Measurements from ENCODE around the gene SKI.
"Not testable (repeated sequence)": the region's sequence is repeated elsewhere in the genome, so short reads cannot be mapped to it uniquely, and the experiment has no call there.

The SKI gene

GRCh38 chr1:2259668-2260402, 31.7 kb downstream of the SKI start:
- DNase-seq (ENCODE audit: low read depth) = no peak

GRCh38 chr1:2260470-2260869, 32.4 kb downstream of the SKI start:
- DNase-seq (ENCODE audit: low read depth) = not testable (repeated sequence)

- no peak for DNase-seq (ENCODE audit: low read depth)
Observed at GRCh38 chr1:2260917-2261316, 32.8 kb downstream of the SKI start.

- DNase-seq (ENCODE audit: low read depth) = not testable (repeated sequence)
Observed at GRCh38 chr1:2261476-2262395, 33.6 kb downstream of the SKI start.

GRCh38 chr1:2266301-2266975, 38.3 kb downstream of the SKI start:
- no peak for DNase-seq (ENCODE audit: low read depth)

DNA sequence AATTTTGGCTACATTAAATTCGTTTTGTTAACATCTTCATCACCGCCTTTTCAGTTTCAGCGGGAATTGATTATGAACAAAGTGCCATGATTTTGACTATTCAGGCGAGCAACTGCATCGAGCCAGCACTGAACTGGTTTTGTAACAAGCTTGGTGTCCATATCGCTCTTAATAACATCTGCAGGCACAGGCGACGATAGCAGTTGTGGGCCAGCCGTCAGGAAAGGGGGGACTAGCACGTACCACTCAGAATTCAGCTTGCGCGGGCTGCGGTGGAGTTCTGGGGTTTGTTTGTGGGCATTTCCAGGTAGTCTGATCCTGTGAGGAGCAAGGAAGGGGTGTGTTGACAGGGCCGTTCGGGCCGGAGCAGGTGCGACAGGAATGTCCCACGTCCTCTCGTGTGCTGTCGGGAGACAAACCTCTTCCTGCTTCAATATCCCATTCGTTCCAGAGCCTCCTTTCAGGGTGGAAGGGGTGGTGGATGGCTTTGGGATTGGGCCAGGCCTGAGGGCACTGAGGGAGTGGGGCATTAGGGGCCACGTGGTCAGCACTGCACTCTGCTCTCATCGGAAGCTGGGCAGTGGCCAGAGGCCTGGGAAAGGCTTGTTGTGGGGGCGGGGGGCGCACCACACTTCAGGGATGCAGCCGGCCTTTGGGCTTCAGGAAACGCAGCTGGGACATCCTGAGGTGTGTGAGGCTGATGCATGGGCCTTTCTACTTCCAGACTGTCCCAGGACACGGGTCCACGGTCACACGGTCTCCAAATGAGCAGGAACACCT, 39.1 kb downstream of the SKI start:
- no peak for DNase-seq (ENCODE audit: low read depth)

GRCh38 chr1:2267862-2268261, 39.7 kb downstream of the SKI start:
- no peak for DNase-seq (ENCODE audit: low read depth)

DNA sequence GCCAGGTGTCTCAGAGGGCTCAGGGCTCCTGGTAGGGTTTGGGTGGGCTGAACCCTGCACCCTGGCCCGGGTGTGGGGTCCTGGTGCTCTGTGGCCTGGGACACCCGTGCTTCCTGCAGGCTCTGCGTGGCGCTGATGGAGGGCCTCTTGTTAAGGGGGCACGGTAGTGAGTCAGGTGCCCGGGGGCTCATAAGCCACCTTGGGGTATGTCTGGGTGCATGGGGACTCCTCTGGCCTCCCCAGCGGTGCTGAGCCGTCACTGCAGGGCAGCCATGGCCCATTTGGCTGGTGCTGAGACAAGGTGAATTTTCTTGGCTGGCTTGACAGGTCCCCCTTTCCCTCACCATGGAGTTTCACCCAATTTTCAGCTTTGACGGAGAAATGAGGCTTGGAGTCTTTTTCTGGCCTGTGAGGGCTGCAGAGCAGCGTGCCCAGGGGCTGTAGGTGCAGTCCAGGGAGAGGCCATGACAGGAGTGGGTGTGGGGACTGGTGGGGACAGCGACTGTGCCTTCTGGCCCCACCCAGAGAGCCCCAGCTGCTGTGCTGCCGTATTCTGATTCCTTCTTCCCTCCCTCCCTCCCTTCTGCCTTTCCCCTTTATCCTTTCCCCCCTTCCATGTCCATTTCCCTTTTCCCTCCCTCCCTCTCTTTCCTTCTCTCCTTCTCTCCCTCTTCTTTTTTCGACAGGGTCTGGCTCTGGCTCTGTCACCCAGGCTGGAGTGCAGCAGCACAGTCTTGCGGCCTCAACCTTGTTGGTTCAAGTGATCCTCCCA, 40.4 kb downstream of the SKI start:
- no peak for DNase-seq (ENCODE audit: low read depth)

- no peak for DNase-seq (ENCODE audit: low read depth)
Observed at GRCh38 chr1:2269193-2269921, 41.2 kb downstream of the SKI start.

- no peak for DNase-seq (ENCODE audit: low read depth)
Observed at GRCh38 chr1:2269922-2270259, 41.8 kb downstream of the SKI start.

DNA sequence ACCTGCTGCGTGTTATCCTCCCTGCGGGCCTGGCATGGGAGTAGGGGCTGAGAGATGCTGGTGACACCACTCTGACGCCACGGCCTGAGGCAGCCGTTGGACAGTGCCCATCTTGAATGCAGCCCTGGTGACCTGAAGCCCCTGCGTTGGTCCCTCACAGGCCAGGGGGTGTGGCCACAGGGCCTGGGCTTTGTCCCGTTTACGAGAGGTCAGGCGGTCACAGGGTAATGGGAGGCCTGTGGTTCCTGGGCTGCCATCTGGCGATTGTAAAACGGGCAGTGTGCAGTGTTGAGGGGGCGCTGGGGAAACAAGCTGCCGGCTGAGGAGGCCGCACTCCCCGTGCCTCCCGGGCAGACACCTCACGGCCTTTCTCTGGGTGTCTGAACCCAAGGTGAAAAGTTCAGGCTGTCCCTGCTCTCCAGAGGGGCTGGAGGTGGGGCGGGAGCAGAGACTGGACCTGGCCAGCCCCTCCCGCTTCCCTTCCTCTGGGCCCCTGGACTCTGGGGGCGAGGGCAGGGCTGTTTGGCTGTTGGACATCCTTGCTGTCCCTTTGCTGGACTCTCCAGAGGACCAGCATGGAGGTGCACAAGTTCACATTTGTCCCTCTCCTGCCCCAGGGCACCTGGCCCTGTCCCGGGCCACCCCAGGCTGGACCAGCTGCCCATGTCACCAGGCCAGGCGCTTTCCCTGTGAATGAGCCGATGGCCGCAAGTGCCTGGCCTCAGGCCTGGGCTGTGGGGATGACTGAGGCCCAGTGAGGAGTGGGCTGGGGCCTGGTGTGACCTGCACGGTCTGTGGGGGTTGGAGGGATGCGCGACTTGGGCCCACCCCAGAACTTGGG, 42.4 kb downstream of the SKI start:
- no peak for DNase-seq (ENCODE audit: low read depth)

- DNase-seq (ENCODE audit: low read depth) = no peak
Observed at GRCh38 chr1:2271211-2271721, 43.1 kb downstream of the SKI start.

- DNase-seq (ENCODE audit: low read depth) = no peak
Observed at GRCh38 chr1:2271841-2272655, 43.9 kb downstream of the SKI start.

GRCh38 chr1:2272686-2273400, 44.7 kb downstream of the SKI start:
- DNase-seq (ENCODE audit: low read depth) = no peak

DNA sequence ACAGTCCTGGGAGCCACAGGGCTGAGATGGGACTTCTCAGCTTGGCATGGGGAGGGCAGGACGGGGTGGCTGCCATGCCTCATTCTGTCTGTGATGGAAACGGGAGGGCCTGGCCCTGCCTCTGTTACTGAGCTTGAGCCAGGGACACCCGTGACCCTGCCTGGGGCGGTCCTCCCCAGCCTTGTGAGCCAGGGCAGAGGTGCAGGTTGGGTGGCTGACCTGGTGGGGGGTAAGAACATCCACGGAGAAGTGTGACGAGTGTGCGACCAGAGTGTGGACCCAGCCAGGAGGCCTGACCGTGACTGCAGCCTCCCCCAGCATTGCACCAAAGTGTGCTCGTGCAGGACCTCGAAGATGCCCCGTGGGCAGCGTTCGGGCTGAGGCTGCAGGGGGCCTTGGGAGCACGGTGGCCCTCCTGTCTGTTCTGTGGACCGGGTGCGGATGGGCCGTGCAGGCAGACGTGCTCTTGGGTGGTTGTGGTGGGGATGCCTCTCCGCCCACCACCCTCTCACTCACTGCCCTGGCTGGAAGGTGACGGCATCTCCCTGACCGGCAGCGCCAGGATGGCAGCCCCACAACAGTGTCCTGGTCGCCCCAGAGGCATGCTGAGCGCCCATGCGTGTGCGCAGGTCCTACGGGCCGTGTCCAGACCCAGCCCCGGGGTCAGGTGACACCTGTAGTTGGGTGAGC, 45.4 kb downstream of the SKI start:
- DNase-seq (ENCODE audit: low read depth) = no peak

GRCh38 chr1:2274231-2274928, 46.3 kb downstream of the SKI start:
- no peak for DNase-seq (ENCODE audit: low read depth)

Data from T follicular helper cell (primary cell).